ENCODE measurements around the gene PPIF. TPM values are rescaled to one million over a fixed set of nuclear protein-coding genes. Genes with fewer than 3 reads are reported as not detected.
A peak's percentile ranks its signal among the peaks of the same experiment; 100 is the strongest.

Gene PPIF
- total and polyA plus RNA-seq, 2 of the 13 experiments (the other 11 are each of a cell fraction or from before 2014, with no cell fraction given) = 147 to 157 TPM

- TF ChIP-seq ARID5B (CRISPR knock-in tag; IDR thresholded peaks at IDR 0.05) = peak; percentile 65
- peak; percentile 27; the same call in 1 of the 2 replicates for TF ChIP-seq NCOR1 (IDR thresholded peaks at IDR 0.05; ENCODE audit: borderline replicate concordance, low read length)
- peak; percentile 73 for TF ChIP-seq BCL6 (CRISPR knock-in tag; IDR thresholded peaks at IDR 0.05)
- peak; percentile 28; the same call in 1 of the 2 replicates for TF ChIP-seq ZNF580 (CRISPR knock-in tag; IDR thresholded peaks at IDR 0.05; ENCODE audit: borderline replicate concordance, low read depth)
- TF ChIP-seq HMGXB4 (CRISPR knock-in tag; IDR thresholded peaks at IDR 0.05; ENCODE audit: borderline replicate concordance in 1 of 2, low read depth in 1 of 2) = peak in 1 of 2 experiments; percentile 41; a peak in 1 of 4 replicates
- TF ChIP-seq ZBED4 (CRISPR knock-in tag; IDR thresholded peaks at IDR 0.05; ENCODE audit: borderline replicate concordance) = peak; percentile 91; the same call in 1 of the 2 replicates
- TF ChIP-seq PRDM10 (CRISPR knock-in tag; IDR thresholded peaks at IDR 0.05; ENCODE audit: low read depth) = 0 out of 2 replicates have a peak, but pooled peaks have one; percentile 28
- TF ChIP-seq FOXK1 (CRISPR knock-in tag; IDR thresholded peaks at IDR 0.05; ENCODE audit: borderline replicate concordance, low read depth) = no peak
- 0 out of 2 replicates have a peak, but pooled peaks have one; percentile 19 for TF ChIP-seq THAP11 (CRISPR knock-in tag; IDR thresholded peaks at IDR 0.05)
- TF ChIP-seq HDAC1 (CRISPR knock-in tag; IDR thresholded peaks at IDR 0.05) = peak; percentile 56; the same call in 1 of the 2 replicates
- TF ChIP-seq TBX2 (CRISPR knock-in tag; IDR thresholded peaks at IDR 0.05; ENCODE audit: borderline replicate concordance) = peak; percentile 69
- TF ChIP-seq NFKBIZ (CRISPR knock-in tag; IDR thresholded peaks at IDR 0.05) = peak; percentile 63; the same call in 1 of the 2 replicates
- peak; percentile 37; the same call in 1 of the 2 replicates for TF ChIP-seq RXRA (CRISPR knock-in tag; IDR thresholded peaks at IDR 0.05)
- no peak for TF ChIP-seq ZBTB7A (CRISPR knock-in tag; IDR thresholded peaks at IDR 0.05)
- TF ChIP-seq ZNF292 (CRISPR knock-in tag; IDR thresholded peaks at IDR 0.05; ENCODE audit: borderline replicate concordance, low read depth) = peak; percentile 20; the same call in 1 of the 2 replicates
Measured at GRCh38 chr10:79358811-79359210, 11.5 kb downstream of the PPIF start (continued).

Data from HepG2 (cell line).